GM21529 (cell line): ENCODE measurements around the gene GTPBP3.

Experiments
- ATAC-seq: cut with Tn5 transposase; IDR thresholded peaks from one replicate; pipeline ENCODE4 v1.9.1; 2021; ENCODE audit not compliant: unreplicated experiment

GTPBP3 gene

GRCh38 chr19:17327654-17328516 lies 9.5 kb upstream of the GTPBP3 start:
- ATAC-seq, result no peak

- ATAC-seq, result no peak
These were observed 8.6 kb upstream of the GTPBP3 start for GRCh38 chr19:17328517-17329365.

- no peak for ATAC-seq
These were observed 7.7 kb upstream of the GTPBP3 start for GRCh38 chr19:17329366-17330261.

GRCh38 chr19:17330262-17331044 lies 6.9 kb upstream of the GTPBP3 start:
- no peak for ATAC-seq

GRCh38 chr19:17331045-17331558 lies 6.3 kb upstream of the GTPBP3 start:
- no peak for ATAC-seq

- no peak for ATAC-seq
These were observed 5.0 kb upstream of the GTPBP3 start for GRCh38 chr19:17332360-17332676.

GRCh38 chr19:17332677-17333581 lies 4.4 kb upstream of the GTPBP3 start:
- ATAC-seq, result no peak

GRCh38 chr19:17333611-17334413 lies 3.5 kb upstream of the GTPBP3 start:
- no peak for ATAC-seq

GRCh38 chr19:17334414-17335409 lies 2.6 kb upstream of the GTPBP3 start, which contains the start of gene ANO8:
TSS of gene ANO8 (minus strand) at chr19:17334855. CDS start at chr19:17334670, 185 bp downstream.
- ATAC-seq, result peak; percentile 48

GRCh38 chr19:17335575-17335974 lies 1.8 kb upstream of the GTPBP3 start:
- no peak for ATAC-seq

GRCh38 chr19:17337675-17338432 lies 501 bp downstream of the GTPBP3 start:
- no peak for ATAC-seq

GRCh38 chr19:17338433-17339078 lies 1.2 kb downstream of the GTPBP3 start:
- ATAC-seq, result no peak

- no peak for ATAC-seq
These were observed 1.9 kb downstream of the GTPBP3 start for GRCh38 chr19:17339088-17339741.

GRCh38 chr19:17340302-17340870 lies 3.0 kb downstream of the GTPBP3 start:
- no peak for ATAC-seq

- no peak for ATAC-seq
These were observed 3.6 kb downstream of the GTPBP3 start for GRCh38 chr19:17340871-17341357.
